CD4-positive, alpha-beta T cell treated with Interleukin-17A for 4 hours (primary cell): Measurements from ENCODE around the gene TUBGCP5.
A peak's percentile ranks its signal among the peaks of the same experiment; 100 is the strongest.
"Not testable (repeated sequence)": the region's sequence is repeated elsewhere in the genome, so short reads cannot be mapped to it uniquely, and the experiment has no call there.

Source experiments
- DNase-seq: peaks from one replicate; pipeline ENCODE4 v3.0.0-alpha.2; 2020; ENCODE audit warnings: mixed read lengths

The TUBGCP5 gene

DNA sequence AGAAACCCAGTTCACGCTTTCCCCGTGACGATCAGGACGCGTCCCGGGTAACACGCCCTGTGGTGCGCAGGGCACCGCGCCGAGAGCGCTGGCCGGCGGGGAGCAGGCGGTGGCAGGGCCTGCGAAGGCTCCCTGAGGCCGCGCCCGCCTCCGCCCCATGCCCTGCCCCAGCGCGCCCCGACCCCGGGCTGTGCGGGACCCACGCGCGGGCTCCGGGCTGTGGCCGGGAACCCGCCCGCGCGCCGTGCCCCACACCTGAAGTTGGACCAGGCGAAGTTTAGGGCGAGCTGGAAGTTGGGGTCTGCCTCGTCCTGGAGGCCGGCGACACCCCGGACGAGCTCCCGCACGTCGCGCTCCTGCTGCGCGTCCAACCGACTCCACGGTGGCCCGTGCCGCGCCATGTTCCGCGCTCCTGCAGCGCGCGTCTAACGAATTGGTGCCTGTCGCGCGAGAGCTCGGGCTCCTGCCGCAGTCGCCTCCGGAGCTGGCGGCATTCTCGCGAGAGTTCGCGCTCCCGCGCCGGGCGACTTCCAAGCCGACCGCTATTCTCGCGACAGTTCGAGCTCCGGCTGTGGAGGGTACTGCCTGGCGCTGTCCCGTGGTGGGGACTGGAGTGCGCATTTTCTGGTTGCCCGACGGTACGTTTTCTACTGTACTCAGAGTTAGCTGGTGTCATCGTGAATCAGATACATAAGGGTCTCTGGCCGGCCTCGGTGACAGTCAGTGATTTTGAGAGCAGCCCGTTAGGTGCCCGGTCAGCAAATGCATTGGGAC, at the start of gene TUBGCP5:
TSS of gene TUBGCP5 (minus strand) at position 427 of the 774 bp plus-strand sequence. CDS start at position 401, 26 bp downstream.
- DNase-seq: peak; percentile 94

DNA sequence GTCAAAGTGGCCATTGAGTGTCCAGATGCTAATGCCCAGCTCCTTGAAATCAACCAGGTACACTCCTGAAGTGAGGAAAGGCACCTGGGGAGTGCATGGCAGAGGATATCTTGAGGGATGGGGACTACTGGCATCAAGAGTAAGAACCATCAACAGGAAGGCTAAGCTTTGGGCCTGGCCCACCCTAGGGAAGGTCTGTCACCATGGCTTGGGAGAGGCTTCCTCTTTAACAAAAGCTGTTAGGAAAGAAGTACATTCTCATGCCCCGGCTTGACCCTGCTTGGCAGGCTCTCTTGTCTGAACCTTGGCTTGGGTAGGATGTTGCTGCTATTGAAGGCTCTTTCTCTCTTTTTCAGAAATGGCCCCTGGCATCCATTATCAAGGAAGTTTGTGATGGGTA, 43.7 kb upstream of the TUBGCP5 start:
- DNase-seq: no peak

DNA sequence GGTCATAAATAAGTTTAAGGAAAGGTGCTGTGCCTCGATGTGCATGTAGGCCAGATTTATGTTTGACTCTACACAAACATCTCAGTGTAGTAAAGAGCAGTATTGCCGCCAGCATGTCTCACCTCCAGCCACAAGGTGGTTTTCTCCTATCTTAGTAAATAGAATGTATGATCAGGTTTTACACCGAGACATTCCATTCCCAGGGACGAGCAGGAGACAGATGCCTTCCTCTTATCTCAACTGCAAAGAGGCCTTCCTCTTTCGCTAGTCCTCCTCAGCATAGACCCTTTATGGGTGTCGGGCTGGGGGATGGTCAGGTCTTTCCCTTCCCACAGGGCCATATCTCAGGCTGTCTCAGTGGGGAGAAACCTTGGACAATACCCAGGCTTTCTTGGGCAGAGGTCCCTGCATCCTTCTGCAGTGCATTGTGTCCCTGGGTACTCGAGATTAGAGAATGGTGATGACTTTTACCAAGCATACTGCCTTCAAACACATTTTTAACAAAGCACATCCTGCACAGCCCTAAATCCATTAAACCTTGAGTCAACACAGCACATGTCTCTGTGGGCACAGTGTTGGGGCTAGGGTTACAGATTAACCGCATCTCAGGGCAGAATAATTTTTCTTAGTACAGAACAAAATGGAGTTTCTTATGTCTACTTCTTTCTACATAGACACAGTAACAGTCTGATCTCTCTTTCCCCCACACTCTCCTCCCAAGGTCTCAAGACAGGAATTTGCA, 42.8 kb upstream of the TUBGCP5 start:
- DNase-seq: not testable (repeated sequence)

DNA sequence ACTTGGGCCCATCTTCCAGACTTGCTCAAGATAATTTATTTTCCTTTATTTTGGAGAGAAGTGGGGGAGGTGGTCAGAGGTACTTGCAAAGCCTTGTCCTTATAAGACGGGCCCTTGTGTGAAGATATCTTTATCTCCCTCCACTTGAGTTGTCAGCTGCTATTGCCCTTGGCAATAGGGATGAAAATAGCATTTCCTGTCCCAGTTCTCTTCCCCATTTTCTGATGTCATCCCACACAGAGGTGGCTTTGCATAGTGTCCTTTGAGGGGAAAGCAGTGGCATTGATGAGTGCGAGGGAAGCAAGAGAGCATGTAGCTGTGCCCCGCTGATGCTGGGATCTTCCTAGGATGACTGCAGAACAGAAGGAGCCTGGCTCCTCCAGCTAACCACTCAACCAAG, 41.9 kb upstream of the TUBGCP5 start:
- DNase-seq: no peak

DNA sequence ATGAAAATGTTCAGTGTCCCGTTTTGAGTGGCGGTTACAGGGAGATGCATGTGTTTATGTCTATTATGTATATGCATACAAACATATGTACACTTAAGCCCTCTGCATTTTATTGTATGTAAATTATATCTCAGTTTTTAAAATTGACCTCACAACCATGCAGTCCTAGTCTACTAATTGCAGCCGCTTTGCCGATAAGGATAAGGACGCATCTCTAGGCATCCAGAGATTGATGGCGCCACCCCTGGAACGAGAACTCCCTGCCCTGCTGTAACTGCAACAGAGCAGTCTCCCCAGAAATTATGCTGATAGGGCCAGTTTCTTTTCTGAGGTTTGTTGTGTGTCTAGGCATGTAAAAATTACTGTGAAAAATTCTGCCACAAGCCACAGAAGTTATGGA, 40.4 kb upstream of the TUBGCP5 start:
- DNase-seq: no peak

DNA sequence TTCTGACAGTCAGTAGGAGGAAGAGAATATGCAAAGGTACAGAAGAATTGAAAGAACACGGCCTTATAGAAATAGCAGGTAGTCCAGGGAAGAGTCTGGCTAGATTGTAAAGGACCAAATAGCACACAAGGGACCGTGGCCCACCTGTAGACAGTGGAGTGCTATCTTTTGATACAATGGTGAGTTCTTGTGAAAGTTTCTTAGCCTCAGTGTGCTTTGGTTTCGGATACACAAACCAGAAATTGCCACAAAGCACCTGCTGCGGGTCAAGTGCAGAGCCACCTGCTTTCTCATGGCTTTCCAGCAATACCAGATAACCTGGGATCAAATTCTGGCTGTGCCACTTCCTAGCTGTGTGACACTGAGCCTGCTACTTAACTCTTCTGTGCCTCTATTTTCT, 36.6 kb upstream of the TUBGCP5 start:
- DNase-seq: no peak

DNA sequence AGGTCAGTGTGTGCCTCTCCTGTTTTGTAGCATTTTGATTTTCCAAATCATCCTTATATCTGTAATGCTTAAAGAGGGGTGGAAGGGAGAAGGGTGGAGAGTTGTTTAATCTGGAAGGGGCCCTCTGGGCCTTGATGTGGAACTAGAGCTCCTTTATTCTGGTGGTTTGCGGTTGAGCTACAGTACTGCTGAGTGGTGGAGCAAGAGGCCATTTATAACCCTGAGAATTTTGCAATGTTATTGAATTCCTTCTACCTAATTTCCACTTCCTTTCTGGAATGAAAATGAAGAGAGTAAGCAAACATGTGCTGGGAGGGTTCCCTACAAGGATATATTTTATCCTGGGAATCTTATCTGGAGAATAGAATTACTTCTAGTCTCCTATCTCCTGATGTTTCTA, 35.3 kb upstream of the TUBGCP5 start:
- no peak for DNase-seq

DNA sequence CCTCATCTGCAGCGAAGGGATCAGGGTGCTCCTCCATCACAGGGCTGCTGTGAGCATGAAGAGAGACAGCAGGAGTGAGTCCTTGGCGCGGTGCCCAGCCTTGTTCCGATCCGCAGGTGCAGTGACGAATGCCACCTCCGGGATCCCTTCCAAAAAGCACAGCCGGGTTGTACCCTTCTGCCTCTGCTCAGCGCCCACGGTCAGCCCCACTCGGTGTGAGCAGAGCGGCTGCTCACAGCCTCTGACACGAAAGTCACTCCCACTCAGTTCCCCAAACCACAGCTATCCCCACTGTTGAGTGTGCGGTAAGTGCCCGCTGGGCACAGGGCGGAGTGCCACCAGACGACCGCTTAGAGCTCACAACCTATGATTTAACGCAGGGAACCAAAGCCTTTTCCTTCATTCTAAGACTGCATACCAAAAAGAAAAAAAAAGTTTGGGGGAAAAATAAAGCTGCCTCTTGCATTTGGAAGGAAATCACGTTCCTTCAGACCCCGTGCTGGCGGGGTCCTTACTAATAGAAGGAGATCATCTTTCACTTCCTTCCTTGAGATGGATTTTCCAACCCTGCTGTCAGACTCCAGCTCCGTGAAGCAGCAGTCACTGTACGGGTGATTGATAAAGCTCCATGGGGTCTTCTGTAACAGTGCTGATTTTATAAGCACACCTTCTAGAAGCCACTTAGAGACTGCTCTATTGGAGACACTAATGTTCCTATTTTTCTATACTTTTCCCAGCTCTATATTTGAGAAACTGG, 34.7 kb upstream of the TUBGCP5 start:
- no peak for DNase-seq

DNA sequence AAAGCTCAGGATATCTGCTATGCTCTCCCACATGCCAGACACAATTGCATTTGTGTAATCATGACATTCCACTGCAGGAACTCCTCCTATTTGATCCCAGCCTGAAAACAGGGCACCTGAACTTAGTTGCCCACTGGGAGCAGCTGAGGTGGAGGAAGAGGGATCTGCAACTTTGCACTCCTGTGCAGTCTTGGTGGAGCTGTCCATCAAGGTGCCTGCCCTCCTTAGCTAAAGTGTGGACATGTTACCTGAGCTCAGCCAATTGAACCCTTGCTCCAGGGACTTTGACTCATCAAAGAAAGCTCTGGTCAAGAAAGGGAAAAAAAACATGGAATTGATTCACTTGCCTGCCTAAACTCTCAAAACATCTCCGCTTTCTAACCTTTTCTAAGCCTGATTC, 33.3 kb upstream of the TUBGCP5 start:
- no peak for DNase-seq

DNA sequence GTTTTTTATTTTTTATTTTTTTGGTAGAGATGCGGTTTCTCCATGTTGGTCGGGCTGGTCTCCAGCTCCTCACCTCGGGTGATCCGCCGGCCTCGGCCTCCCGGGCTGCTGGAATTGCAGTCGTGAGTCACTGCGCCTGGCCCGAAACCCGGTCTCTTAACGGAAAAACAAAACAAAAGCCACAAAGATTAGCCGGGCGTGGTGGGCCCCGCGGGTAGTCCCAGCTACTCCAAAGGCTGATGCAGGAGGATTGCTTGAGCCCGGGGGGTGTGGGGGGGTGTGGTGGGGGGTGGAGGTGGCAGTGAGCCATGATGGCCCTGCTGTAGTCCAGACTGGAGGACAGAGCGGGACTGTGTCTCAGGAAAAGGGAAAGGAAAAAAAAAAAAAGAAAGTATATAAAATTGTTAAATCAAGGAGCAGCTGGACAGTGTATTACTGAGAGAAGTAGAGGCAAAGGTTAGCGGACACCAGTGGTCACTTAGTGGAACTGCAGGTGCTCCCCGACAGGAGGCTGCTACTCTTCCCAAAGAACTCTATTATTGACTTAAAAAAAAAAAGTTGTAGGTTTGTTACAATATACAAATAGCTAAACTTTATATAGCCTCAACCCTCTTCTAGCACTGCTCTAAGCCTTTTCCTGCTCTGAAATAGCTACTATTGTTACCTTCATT, 30.3 kb upstream of the TUBGCP5 start:
- no peak for DNase-seq

DNA sequence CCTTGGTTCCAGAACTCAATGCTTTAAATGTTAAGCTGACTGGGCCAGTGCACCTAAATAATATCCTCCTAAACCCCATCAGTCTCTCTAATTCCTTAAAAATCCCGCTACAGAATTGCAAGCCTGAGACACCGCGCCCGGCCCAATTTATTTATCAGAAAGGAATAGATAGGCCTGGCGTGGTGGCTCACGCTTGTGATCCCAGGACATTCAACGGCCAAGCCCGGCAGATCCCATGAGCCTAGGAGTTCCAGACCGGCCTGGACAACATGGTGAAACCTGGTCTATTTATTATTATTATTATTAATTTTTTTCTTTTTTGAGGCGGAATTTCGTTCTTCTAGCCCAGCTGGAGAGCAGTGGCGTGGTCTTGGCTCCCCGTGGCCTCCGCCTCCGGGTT, 28.0 kb upstream of the TUBGCP5 start:
- no peak for DNase-seq

DNA sequence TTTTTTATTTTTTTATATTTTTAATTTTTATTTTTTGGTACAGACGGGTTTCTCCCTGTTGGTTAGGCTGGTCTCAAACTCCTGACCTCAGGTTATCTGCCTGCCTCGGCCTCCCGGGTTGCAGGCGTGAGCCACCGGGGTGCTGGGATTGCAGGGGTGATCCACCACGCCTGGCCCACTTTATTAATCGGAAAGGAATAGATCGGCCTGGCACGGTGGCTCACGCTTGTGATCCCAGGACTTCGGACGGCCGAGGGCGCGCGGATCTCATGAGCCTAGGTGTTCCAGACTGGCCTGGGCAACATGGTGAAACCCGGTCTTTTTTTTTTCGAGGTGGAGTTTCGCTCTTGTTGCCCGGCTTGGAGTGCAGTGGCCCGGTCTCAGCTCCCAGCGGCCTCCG, 26.5 kb upstream of the TUBGCP5 start:
- no peak for DNase-seq

DNA sequence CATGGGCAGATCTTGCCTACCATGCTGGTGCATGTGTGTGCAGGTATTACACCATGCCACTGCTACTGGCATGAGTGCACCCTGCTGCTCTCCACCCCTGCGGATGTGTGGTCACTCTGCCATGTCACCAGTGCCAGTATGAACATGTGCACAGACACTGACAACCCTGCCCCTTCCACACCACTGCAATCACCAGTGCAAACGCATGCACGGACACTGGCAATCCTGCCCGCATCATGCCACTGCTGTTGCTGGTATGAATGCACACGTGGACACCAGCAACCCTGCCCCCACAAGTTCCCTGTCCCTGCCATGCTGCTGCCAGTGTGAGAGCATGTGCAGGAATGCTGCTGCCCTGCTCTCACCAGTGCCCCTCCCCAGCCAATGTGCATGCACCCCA, 24.8 kb upstream of the TUBGCP5 start:
- no peak for DNase-seq

DNA sequence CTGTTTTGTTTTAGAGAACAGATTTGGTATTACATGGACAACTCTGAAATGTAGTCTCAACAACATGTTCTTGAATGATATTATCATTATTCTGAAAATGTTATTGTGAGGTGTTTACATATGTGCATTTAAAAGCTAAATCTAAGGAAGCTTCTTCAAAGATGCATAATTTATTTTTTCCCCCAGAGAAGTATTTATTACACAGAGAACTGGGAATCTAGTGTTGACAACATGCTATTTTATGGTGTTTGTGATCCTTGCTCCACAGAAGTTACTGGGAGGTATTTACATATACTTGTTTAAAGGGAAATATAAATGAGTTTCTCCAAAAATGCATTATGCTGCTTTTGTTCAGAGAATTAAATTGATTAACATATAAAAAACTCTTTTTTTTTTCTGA, 18.3 kb upstream of the TUBGCP5 start:
- DNase-seq: no peak

DNA sequence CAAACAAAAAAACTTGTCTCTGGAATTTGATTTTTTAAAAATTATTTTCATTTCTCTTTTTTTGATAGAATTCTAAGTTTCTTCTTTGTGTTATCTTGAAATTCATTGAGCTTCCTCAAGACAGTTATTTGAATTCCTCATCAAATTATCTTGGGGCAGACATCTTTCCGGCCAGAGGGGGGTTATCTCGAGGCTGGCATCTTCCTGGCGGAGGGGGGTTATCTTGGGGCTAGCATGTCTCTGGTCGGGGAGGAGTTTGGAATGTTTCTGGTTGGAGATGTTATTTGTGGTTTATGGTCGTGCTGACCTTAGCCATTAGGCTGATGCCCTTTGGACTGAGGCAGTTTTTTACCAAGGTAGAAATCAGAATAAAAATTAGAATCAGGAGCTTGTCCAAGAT, 15.9 kb upstream of the TUBGCP5 start:
- no peak for DNase-seq

DNA sequence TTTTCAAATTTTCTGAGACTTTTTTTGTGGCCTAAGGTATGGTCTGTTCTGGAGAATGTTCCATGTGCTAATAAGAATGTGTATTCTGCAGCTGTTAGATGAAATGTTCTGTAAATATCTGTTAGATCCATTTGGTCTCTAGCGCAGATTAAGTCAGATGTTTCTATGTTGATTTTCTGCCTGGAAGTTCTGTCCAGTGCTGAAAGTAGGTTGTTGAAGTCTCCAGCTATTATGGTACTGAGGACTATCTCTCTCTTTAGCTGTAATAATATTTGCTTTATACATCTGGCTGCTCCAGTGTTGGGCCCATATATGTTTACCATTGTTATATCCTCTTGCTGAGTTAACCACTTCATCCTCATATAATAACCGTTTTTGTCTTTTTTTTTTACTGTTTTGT, 13.2 kb upstream of the TUBGCP5 start:
- no peak for DNase-seq

DNA sequence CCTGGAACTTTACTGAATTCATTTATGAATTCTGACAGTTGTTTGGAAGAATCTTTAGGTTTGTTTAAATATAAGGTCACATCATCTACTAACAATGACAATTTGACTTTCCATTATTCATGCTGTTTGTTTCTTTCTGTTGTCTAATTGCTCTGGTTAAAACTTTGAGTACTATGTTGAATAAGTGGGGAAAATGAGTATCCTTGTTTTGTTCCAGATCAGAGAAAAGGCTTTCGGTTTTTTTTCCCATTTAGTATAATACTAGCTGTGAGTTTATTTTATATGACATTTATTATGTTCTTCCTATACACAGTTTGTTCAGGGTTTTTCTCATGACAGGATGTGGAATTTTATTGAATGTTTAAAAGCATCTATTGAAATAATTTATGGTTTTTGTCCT, 11.3 kb upstream of the TUBGCP5 start:
- DNase-seq: no peak

DNA sequence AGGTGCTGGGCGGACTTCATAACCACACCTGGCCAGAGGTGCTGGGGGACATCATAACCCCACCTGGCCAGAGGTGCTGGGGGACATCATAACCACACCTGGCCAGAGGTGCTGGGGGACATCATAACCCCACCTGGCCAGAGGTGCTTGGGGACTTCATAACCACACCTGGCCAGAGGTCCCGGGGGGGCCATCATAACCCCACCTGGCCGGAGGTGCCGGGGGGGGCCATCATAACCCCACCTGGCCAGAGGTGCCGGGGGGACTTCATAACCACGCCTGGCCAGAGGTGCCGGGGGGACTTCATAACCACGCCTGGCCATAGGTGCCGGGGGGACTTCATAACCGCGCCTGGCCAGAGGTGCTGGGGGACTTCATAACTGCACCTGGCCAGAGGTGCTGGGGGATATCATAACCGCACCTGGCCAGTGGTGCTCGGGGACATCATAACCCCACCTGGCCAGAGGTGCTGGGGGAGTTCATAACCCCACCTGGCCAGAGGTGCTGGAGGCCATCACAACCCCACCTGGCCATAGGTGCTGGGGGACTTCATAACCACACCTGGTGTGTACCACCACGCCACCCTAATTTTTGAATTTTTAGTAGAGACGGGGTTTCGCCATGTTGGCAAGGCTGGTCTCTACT, 10.7 kb upstream of the TUBGCP5 start:
- DNase-seq: no peak

DNA sequence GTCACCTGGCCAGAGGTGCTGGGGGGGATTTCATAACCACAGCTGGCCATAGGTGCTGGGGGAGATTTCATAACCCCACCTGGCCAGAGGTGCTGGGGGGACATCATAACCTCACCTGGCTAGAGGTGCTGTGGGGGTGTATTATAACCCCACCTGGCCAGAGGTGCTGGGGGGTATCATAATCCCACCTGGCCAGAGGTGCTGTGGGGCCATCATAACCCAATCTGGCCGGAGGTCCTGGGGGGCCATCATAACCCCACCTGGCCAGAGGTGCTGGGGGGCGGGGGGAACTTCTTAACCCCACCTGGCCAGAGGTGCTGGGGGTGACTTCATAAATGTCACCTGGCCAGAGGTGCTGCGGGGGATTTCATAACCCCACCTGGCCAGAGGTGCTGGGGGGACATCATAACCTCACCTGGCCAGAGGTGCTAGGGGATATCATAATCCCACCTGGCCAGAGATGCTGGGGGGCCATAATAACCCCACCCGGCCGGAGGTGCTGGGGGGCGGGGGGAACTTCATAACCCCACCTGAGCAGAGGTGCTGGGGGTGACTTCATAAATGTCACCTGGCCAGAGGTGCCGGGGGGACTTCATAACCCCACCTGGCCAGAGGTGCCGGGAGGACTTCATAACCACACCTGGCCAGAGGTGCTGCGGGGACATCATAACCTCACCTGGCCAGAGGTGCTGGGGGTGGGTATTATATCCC, 9.4 kb upstream of the TUBGCP5 start:
- DNase-seq: not testable (repeated sequence)

DNA sequence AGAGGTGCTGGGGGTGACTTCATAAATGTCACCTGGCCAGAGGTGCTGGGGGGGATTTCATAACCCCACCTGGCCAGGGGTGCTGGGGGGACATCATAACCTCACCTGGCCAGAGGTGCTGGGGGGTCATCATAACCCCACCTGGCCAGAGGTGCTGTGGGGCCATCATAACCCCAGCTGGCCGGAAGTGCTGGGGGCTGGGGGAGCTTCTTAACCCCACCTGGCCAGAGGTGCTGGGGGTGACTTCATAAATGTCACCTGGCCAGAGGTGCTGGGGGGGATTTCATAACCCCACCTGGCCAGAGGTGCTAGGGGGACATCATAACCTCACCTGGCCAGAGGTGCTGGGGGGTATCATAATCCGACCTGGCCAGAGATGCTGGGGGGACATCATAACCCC, 4.6 kb upstream of the TUBGCP5 start:
- not testable (repeated sequence) for DNase-seq

DNA sequence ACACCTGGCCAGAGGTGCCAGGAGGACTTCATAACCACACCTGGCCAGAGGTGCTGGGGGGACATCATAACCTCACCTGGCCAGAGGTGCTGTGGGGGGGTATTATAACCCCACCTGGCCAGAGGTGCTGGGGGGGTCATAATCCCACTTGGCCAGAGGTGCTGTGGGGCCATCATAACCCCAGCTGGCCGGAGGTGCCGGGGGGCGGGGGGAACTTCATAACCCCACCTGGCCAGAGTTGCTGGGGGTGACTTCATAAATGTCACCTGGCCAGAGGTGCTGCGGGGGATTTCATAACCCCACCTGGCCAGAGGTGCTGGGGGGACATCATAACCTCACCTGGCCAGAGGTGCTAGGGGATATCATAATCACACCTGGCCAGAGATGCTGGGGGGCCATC, 4.2 kb upstream of the TUBGCP5 start:
- DNase-seq: not testable (repeated sequence)

DNA sequence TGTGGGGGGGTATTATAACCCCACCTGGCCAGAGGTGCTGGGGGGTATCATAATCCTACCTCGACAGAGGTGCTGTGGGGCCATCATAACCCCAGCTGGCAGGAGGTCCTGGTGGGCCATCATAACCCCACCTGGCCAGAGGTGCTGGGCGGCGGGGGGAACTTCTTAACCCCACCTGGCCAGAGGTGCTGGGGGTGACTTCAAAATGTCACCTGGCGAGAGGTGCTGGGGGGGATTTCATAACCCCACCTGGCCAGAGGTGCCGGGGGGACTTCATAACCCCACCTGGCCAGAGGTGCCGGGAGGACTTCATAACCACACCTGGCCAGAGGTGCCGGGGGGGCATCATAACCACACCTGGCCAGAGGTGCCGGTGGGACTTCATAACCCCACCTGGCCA, 2.4 kb upstream of the TUBGCP5 start:
- DNase-seq: not testable (repeated sequence)
